HEK293 (cell line): ENCODE results near the gene NCOA3.

Experiments
- EGR2 ChIP-seq: fragments of 450-650 bp; formaldehyde crosslinking; IDR thresholded peaks from 2 replicates; pipeline ENCODE4 v1.5.1; 2016; ENCODE audit warnings: low read depth, missing biosample characterization, missing genetic modification characterization
- GLIS1 ChIP-seq: fragments of 450-650 bp; formaldehyde crosslinking; IDR thresholded peaks from 2 replicates; pipeline ENCODE4 v1.5.1; 2016; ENCODE audit warnings: missing biosample characterization, missing genetic modification characterization
- IKZF3 ChIP-seq: fragments of 450-650 bp; IDR thresholded peaks from 2 replicates; pipeline ENCODE4 v1.5.0; 2018; ENCODE audit warnings: missing biosample characterization, mild to moderate bottlenecking, missing genetic modification characterization, moderate library complexity
- KLF16 ChIP-seq: fragments of 450-650 bp; formaldehyde crosslinking; IDR thresholded peaks from 2 replicates; pipeline ENCODE4 v1.5.1; 2017; ENCODE audit warnings: missing biosample characterization, missing genetic modification characterization
- MEIS1 ChIP-seq: sonication (generic); formaldehyde crosslinking; IDR thresholded peaks from 2 replicates; pipeline ENCODE4 v1.8.1; 2022; ENCODE audit warnings: missing genetic modification reagents, mild to moderate bottlenecking, borderline replicate concordance
- SCRT2 ChIP-seq: fragments of 450-650 bp; formaldehyde crosslinking; IDR thresholded peaks from 2 replicates; pipeline ENCODE4 v1.5.1; 2016; ENCODE audit warnings: missing biosample characterization, missing genetic modification characterization
- YY1 ChIP-seq: fragments of 450-650 bp; formaldehyde crosslinking; IDR thresholded peaks from 2 replicates; pipeline ENCODE4 v1.5.1; 2018; ENCODE audit warnings: missing biosample characterization, missing genetic modification characterization
- ZBTB21 ChIP-seq: fragments of 450-650 bp; formaldehyde crosslinking; IDR thresholded peaks from 2 replicates; pipeline ENCODE4 v1.5.1; 2017; ENCODE audit warnings: missing biosample characterization, missing genetic modification characterization
- ZFP3 ChIP-seq: fragments of 450-650 bp; formaldehyde crosslinking; IDR thresholded peaks from 2 replicates; pipeline ENCODE4 v1.5.1; 2016; ENCODE audit warnings: low read depth, missing biosample characterization, missing genetic modification characterization
- ZFP37 ChIP-seq: fragments of 450-650 bp; formaldehyde crosslinking; IDR thresholded peaks from 2 replicates; pipeline ENCODE4 v1.5.1; 2016; ENCODE audit warnings: missing biosample characterization, missing genetic modification characterization
- ZIC2 ChIP-seq: fragments of 450-650 bp; formaldehyde crosslinking; IDR thresholded peaks from 2 replicates; pipeline ENCODE4 v1.5.1; 2016; ENCODE audit warnings: missing biosample characterization, missing genetic modification characterization
- ZNF175 ChIP-seq: fragments of 450-650 bp; formaldehyde crosslinking; IDR thresholded peaks from 2 replicates; pipeline ENCODE4 v1.5.1; 2016; ENCODE audit warnings: missing biosample characterization, missing genetic modification characterization
- ZNF184 ChIP-seq: fragments of 450-650 bp; IDR thresholded peaks from 2 replicates; pipeline ENCODE4 v1.5.1; 2018; ENCODE audit warnings: missing biosample characterization, mild to moderate bottlenecking, missing genetic modification characterization
- ZNF2 ChIP-seq: fragments of 450-650 bp; formaldehyde crosslinking; IDR thresholded peaks from 2 replicates; pipeline ENCODE4 v1.5.1; 2016; ENCODE audit warnings: missing biosample characterization, missing genetic modification characterization
- ZNF23 ChIP-seq: fragments of 450-650 bp; formaldehyde crosslinking; IDR thresholded peaks from 2 replicates; pipeline ENCODE4 v1.5.1; 2016; ENCODE audit warnings: missing biosample characterization, missing genetic modification characterization, borderline replicate concordance
- ZNF292 ChIP-seq: fragments of 450-650 bp; formaldehyde crosslinking; IDR thresholded peaks from 2 replicates; pipeline ENCODE4 v1.5.1; 2016; ENCODE audit warnings: low read depth, missing biosample characterization, missing genetic modification characterization, borderline replicate concordance
- ZNF350 ChIP-seq: fragments of 450-650 bp; formaldehyde crosslinking; IDR thresholded peaks from 2 replicates; pipeline ENCODE4 v1.5.0; 2017; ENCODE audit warnings: missing biosample characterization, mild to moderate bottlenecking, missing genetic modification characterization
- ZNF529 ChIP-seq: fragments of 450-650 bp; formaldehyde crosslinking; IDR thresholded peaks from 2 replicates; pipeline ENCODE4 v1.5.1; 2017; ENCODE audit warnings: missing genetic modification characterization, missing biosample characterization; ENCODE audit not compliant: insufficient replicate concordance
- ZNF560 ChIP-seq: fragments of 450-650 bp; formaldehyde crosslinking; IDR thresholded peaks from 2 replicates; pipeline ENCODE4 v1.5.1; 2017; ENCODE audit warnings: missing biosample characterization, missing genetic modification characterization, borderline replicate concordance
- ZNF596 ChIP-seq: fragments of 450-650 bp; IDR thresholded peaks from 2 replicates; pipeline ENCODE4 v1.5.0; 2018; ENCODE audit warnings: missing biosample characterization, mild to moderate bottlenecking, missing genetic modification characterization, moderate library complexity
- ZNF600 ChIP-seq: fragments of 450-650 bp; formaldehyde crosslinking; IDR thresholded peaks from 2 replicates; pipeline ENCODE4 v1.5.1; 2016; ENCODE audit warnings: missing biosample characterization, missing genetic modification characterization
- ZNF654 ChIP-seq: fragments of 450-650 bp; formaldehyde crosslinking; IDR thresholded peaks from 2 replicates; pipeline ENCODE4 v1.5.1; 2016; ENCODE audit warnings: low read depth, missing biosample characterization, missing genetic modification characterization
- ZNF664 ChIP-seq: fragments of 450-650 bp; formaldehyde crosslinking; IDR thresholded peaks from 2 replicates; pipeline ENCODE4 v1.5.1; 2016; ENCODE audit warnings: missing biosample characterization, missing genetic modification characterization
- ZNF677 ChIP-seq: fragments of 450-650 bp; IDR thresholded peaks from 2 replicates; pipeline ENCODE4 v1.5.0; 2018; ENCODE audit warnings: missing biosample characterization, mild to moderate bottlenecking, missing genetic modification characterization, moderate library complexity
- ZNF792 ChIP-seq: fragments of 450-650 bp; formaldehyde crosslinking; IDR thresholded peaks from 2 replicates; pipeline ENCODE4 v1.5.1; 2016; ENCODE audit warnings: missing biosample characterization, missing genetic modification characterization
- TF ChIP-seq, protein P1 (sequence below): fragments of 450-650 bp; formaldehyde crosslinking; IDR thresholded peaks from 2 replicates; pipeline ENCODE4 v1.5.1; 2016; ENCODE audit warnings: missing biosample characterization, missing genetic modification characterization
- TF ChIP-seq, protein P2 (sequence below): fragments of 450-650 bp; formaldehyde crosslinking; IDR thresholded peaks from 2 replicates; pipeline ENCODE4 v1.5.1; 2017; ENCODE audit warnings: missing biosample characterization, mild to moderate bottlenecking, missing genetic modification characterization, moderate library complexity
- TF ChIP-seq, protein P3 (sequence below): fragments of 450-650 bp; formaldehyde crosslinking; IDR thresholded peaks from 2 replicates; pipeline ENCODE4 v1.5.1; 2016; ENCODE audit warnings: missing biosample characterization, missing genetic modification characterization
- TF ChIP-seq, protein P4 (sequence below): fragments of 450-650 bp; IDR thresholded peaks from 2 replicates; pipeline ENCODE4 v1.5.1; 2018; ENCODE audit warnings: missing biosample characterization, mild to moderate bottlenecking, missing genetic modification characterization
- TF ChIP-seq, protein P5 (sequence below): fragments of 450-650 bp; formaldehyde crosslinking; IDR thresholded peaks from 2 replicates; pipeline ENCODE4 v1.5.1; 2016; ENCODE audit warnings: missing biosample characterization, missing genetic modification characterization
- TF ChIP-seq, protein P6 (sequence below): IDR thresholded peaks from 2 replicates; pipeline ENCODE4 v1.6.1; 2011; ENCODE audit warnings: mild to moderate bottlenecking, low read depth, low read length, borderline replicate concordance

NCOA3 gene

DNA sequence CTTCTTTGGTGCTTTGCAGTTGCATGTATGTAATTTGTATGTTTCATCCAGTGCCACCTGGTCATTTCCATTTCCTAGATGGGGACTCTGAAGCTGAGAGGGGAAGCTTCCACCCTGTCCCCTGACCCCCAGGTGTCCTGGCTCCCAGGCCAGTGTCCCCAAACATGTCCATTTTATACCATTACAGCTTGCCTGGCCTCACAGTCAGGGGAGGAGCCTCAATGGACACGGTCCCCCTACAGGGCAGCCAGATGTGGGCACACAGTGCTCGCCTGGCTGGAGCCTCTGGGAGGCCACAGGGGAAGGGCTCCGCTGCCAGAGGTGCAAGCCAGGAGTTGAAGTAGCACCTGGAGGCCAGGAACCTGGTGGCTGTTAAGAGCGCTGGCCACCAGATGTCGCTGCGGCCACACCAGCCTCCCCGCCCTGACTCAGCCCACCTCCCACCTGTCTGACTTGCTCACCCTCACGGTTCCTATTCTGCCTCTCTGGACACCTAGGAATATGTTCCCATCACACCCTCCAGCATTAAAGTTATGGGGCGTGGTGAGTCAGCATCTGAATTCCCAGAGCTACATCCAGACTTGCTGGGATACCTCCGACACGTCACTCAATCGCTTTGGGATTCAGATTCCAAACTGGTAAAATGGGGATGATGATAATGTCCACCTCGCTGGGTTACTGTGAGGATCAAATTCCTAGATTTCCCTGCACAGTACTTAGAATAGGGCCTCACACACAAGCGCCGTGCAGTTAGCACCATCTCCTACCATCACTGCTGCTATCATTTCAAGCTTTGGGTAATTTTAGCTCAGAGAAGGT is 176.2 kb downstream of the NCOA3 start (continued):
- TF ChIP-seq, protein P1, sequence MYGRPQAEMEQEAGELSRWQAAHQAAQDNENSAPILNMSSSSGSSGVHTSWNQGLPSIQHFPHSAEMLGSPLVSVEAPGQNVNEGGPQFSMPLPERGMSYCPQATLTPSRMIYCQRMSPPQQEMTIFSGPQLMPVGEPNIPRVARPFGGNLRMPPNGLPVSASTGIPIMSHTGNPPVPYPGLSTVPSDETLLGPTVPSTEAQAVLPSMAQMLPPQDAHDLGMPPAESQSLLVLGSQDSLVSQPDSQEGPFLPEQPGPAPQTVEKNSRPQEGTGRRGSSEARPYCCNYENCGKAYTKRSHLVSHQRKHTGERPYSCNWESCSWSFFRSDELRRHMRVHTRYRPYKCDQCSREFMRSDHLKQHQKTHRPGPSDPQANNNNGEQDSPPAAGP, result peak; percentile 28; the same call in 1 of the 2 replicates
- TF ChIP-seq MEIS1 (CRISPR knock-in tag), result no peak
- TF ChIP-seq, protein P2, sequence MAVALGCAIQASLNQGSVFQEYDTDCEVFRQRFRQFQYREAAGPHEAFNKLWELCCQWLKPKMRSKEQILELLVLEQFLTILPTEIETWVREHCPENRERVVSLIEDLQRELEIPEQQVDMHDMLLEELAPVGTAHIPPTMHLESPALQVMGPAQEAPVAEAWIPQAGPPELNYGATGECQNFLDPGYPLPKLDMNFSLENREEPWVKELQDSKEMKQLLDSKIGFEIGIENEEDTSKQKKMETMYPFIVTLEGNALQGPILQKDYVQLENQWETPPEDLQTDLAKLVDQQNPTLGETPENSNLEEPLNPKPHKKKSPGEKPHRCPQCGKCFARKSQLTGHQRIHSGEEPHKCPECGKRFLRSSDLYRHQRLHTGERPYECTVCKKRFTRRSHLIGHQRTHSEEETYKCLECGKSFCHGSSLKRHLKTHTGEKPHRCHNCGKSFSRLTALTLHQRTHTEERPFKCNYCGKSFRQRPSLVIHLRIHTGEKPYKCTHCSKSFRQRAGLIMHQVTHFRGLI (tag by site-specific recombination), result no peak
- TF ChIP-seq ZNF792 (tag by site-specific recombination), result no peak
- TF ChIP-seq, protein P3, sequence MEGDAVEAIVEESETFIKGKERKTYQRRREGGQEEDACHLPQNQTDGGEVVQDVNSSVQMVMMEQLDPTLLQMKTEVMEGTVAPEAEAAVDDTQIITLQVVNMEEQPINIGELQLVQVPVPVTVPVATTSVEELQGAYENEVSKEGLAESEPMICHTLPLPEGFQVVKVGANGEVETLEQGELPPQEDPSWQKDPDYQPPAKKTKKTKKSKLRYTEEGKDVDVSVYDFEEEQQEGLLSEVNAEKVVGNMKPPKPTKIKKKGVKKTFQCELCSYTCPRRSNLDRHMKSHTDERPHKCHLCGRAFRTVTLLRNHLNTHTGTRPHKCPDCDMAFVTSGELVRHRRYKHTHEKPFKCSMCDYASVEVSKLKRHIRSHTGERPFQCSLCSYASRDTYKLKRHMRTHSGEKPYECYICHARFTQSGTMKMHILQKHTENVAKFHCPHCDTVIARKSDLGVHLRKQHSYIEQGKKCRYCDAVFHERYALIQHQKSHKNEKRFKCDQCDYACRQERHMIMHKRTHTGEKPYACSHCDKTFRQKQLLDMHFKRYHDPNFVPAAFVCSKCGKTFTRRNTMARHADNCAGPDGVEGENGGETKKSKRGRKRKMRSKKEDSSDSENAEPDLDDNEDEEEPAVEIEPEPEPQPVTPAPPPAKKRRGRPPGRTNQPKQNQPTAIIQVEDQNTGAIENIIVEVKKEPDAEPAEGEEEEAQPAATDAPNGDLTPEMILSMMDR, result peak; percentile 73
- TF ChIP-seq, protein P4, sequence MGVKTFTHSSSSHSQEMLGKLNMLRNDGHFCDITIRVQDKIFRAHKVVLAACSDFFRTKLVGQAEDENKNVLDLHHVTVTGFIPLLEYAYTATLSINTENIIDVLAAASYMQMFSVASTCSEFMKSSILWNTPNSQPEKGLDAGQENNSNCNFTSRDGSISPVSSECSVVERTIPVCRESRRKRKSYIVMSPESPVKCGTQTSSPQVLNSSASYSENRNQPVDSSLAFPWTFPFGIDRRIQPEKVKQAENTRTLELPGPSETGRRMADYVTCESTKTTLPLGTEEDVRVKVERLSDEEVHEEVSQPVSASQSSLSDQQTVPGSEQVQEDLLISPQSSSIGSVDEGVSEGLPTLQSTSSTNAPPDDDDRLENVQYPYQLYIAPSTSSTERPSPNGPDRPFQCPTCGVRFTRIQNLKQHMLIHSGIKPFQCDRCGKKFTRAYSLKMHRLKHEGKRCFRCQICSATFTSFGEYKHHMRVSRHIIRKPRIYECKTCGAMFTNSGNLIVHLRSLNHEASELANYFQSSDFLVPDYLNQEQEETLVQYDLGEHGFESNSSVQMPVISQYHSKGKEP, result no peak
- TF ChIP-seq SCRT2 (tag by site-specific recombination), result peak; percentile 91
- no peak for TF ChIP-seq ZIC2 (tag by site-specific recombination)
- peak; percentile 80 for TF ChIP-seq ZNF654
- no peak for TF ChIP-seq ZNF529 (tag by site-specific recombination)
- TF ChIP-seq ZNF292 (tag by site-specific recombination), result no peak
- TF ChIP-seq ZBTB21 (tag by site-specific recombination), result no peak
- TF ChIP-seq, protein P5, sequence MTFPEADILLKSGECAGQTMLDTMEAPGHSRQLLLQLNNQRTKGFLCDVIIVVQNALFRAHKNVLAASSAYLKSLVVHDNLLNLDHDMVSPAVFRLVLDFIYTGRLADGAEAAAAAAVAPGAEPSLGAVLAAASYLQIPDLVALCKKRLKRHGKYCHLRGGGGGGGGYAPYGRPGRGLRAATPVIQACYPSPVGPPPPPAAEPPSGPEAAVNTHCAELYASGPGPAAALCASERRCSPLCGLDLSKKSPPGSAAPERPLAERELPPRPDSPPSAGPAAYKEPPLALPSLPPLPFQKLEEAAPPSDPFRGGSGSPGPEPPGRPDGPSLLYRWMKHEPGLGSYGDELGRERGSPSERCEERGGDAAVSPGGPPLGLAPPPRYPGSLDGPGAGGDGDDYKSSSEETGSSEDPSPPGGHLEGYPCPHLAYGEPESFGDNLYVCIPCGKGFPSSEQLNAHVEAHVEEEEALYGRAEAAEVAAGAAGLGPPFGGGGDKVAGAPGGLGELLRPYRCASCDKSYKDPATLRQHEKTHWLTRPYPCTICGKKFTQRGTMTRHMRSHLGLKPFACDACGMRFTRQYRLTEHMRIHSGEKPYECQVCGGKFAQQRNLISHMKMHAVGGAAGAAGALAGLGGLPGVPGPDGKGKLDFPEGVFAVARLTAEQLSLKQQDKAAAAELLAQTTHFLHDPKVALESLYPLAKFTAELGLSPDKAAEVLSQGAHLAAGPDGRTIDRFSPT (tag by site-specific recombination), result no peak
- peak; percentile 59; the same call in 1 of the 2 replicates for TF ChIP-seq EGR2 (tag by site-specific recombination)
- TF ChIP-seq ZNF596 (tag by site-specific recombination), result no peak
- TF ChIP-seq ZNF350 (tag by site-specific recombination), result no peak
- TF ChIP-seq ZNF560 (tag by site-specific recombination), result no peak
- peak; percentile 68; the same call in 1 of the 2 replicates for TF ChIP-seq KLF16 (tag by site-specific recombination)
- TF ChIP-seq YY1 (tag by site-specific recombination), result no peak
- TF ChIP-seq, protein P6, sequence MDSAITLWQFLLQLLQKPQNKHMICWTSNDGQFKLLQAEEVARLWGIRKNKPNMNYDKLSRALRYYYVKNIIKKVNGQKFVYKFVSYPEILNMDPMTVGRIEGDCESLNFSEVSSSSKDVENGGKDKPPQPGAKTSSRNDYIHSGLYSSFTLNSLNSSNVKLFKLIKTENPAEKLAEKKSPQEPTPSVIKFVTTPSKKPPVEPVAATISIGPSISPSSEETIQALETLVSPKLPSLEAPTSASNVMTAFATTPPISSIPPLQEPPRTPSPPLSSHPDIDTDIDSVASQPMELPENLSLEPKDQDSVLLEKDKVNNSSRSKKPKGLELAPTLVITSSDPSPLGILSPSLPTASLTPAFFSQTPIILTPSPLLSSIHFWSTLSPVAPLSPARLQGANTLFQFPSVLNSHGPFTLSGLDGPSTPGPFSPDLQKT, result no peak
- no peak for TF ChIP-seq ZFP37
- TF ChIP-seq ZNF664, result no peak
- TF ChIP-seq GLIS1 (tag by site-specific recombination), result peak; percentile 30; the same call in 1 of the 2 replicates
- no peak for TF ChIP-seq IKZF3 (tag by site-specific recombination)
- TF ChIP-seq ZNF600 (tag by site-specific recombination), result no peak
- no peak for TF ChIP-seq ZNF23 (tag by site-specific recombination)
- TF ChIP-seq ZNF175 (tag by site-specific recombination), result no peak
- no peak for TF ChIP-seq ZNF184 (tag by site-specific recombination)
- TF ChIP-seq ZNF677, result no peak
- TF ChIP-seq ZFP3 (tag by site-specific recombination), result no peak
- peak; percentile 83; the same call in 1 of the 2 replicates for TF ChIP-seq ZNF2 (tag by site-specific recombination)
